RWPE1 (cell line): ENCODE results near the gene DUSP19.

Source experiments
- CTCF ChIA-PET: fragments of 350-600 bp; sonication (Branson Sonifier 250); formaldehyde crosslinking; extraction: SDS; loops from one replicate; lab custom pipeline; 2021; lab: Yijun Ruan, JAX
- POLR2A ChIA-PET: fragments of 400-600 bp; formaldehyde crosslinking; extraction: SDS; loops from one replicate; lab custom pipeline; 2020; ENCODE audit warnings: antibody characterized with exemption; ENCODE audit not compliant: low non-redundant PET; lab: Yijun Ruan, JAX
- DNase-seq: peaks from one replicate; pipeline ENCODE4 v3.0.0; 2012; ENCODE audit warnings: low spot score
- H3K27ac ChIP-seq: fragments of 450-650 bp; 2 replicates; pipeline ENCODE4 v1.5.1; 2017
- CTCF ChIP-seq: fragments of 450-650 bp; conservative IDR thresholded peaks from 2 replicates; pipeline ENCODE4 v1.5.1; 2017; ENCODE audit warnings: low read depth, mild to moderate bottlenecking

The DUSP19 gene

GRCh38 chr2:183124957-183125255 is 46.4 kb downstream of the DUSP19 start:
- no peak for TF ChIP-seq CTCF
- no peak for DNase-seq
- POLR2A ChIA-PET = no interaction called here
- peak overlapping the region; percentile 97 for H3K27ac ChIP-seq
- CTCF ChIA-PET = interaction anchor here (0.7 kb wide), 1 partner anchor 141 kb away, joined by 3 read pairs; no protein-coding TSS in a partner anchor

DNA sequence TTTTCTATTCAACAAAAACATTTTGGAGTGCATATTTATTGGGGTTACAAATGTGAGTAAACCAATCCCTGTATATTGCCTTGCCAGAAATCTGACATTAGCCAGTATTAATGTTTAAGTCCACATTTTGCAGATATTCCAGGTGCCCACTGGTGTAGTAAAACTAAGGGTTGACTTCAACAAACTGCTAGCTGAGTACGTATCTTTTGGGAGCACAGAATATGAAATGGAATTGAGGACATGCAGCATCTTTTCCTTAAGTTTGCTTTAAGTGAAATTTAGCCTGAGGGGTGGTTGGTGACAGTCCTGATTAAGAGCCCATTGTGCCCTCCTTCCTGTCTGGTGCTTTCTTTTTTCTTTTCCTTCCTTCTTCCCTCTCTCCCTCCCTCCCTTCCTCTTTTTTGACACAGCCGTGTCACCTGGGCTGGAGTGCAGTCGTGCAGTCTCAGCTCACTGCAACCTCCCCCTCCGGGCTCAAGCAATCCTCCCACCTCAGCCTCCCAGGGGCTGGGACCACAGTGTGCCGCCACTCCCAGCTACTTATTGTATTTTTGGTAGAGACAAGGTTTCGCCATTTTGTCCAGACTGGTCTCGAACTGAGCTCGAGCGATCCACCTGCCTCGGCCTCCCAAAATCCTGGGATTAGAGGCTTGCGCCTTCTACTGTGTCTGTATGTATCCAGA is 47.3 kb downstream of the DUSP19 start:
- H3K27ac ChIP-seq = peak overlapping the region; percentile 15; the same call in 1 of the 2 replicates
- POLR2A ChIA-PET = no interaction called here
- TF ChIP-seq CTCF = no peak
- no peak for DNase-seq
- CTCF ChIA-PET = interaction anchor here (0.6 to 0.7 kb wide), 2 partner anchors 12 to 142 kb away, joined by 3 to 6 read pairs; no protein-coding TSS in a partner anchor

- TF ChIP-seq CTCF = no peak
Observed at GRCh38 chr2:183126635-183127034, 48.1 kb downstream of the DUSP19 start.

GRCh38 chr2:183134016-183134415 is 55.5 kb downstream of the DUSP19 start:
- POLR2A ChIA-PET = no interaction called here
- H3K27ac ChIP-seq = no peak overlapping the region
- DNase-seq = no peak
- no peak for TF ChIP-seq CTCF
- CTCF ChIA-PET = no interaction called here

More at GRCh38 chr2:183126635-183127034, 48.1 kb downstream of the DUSP19 start:
- CTCF ChIA-PET = interaction anchor here (0.6 kb wide), 1 partner anchor 19 kb away, joined by 3 read pairs; no protein-coding TSS in a partner anchor
- no peak for DNase-seq
- no peak overlapping the region for H3K27ac ChIP-seq
- POLR2A ChIA-PET = no interaction called here

GRCh38 chr2:183148955-183149354 is 70.4 kb downstream of the DUSP19 start:
- no peak for TF ChIP-seq CTCF
- no peak overlapping the region for H3K27ac ChIP-seq
- POLR2A ChIA-PET = no interaction called here
- no peak for DNase-seq
- CTCF ChIA-PET = no interaction called here

GRCh38 chr2:183149489-183149888 is 70.9 kb downstream of the DUSP19 start:
- no peak overlapping the region for H3K27ac ChIP-seq
- no peak for TF ChIP-seq CTCF
- ChIA-PET CTCF (no interaction called here), POLR2A (no interaction called here)
- DNase-seq = no peak
